ENCODE data around the gene DYNC2H1. TPM values are rescaled to one million over a fixed set of nuclear protein-coding genes. Genes with fewer than 3 reads are reported as not detected.

Gene DYNC2H1
- total and polyA plus RNA-seq, 8 donors, result 1.2 to 63.7 (median 14.4) TPM

DNA sequence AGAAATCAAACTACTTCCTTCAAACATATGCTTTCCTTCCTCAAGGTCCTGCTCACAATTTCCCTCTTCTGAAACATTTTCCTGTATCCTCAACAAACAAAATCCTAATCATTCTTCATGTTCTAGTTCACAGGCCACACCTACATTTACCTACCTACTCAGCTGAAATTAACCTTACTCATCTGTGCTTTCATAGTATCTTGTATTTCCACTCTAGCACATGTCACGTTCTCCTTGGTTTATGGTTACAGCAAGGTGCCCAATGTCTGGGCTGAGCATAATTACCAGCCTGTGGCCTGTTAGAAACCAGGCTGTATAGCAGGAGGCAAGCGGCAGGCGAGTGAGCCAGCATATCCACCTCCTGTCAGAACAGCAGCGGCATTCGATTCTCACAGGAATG lies 30.5 kb upstream of the DYNC2H1 start:
- 90 to 98% (median 95%) methylated on average over 5 of the region's 5 CpGs for WGBS, 5 donors
- Histone ChIP-seq H3K4me1 (no peaks in the 10 kb centered on the region), H3K9me3 (no peaks in the 10 kb centered on the region), H3K4me3 (no peak overlapping the region), H3K36me3 (peaks cover 23 to 88% (median 85%) of the 10 kb centered on the region in 4 donors), H3K27ac (no peak overlapping the region), H3K27me3 (no peaks in the 10 kb centered on the region)
- DNase-seq, result no peak
- intact Hi-C loops (cut with DNase I; ENCODE audit: low total_unique reads), result no loop called here
- TF ChIP-seq POLR2A (IDR thresholded peaks at IDR 0.05), result no peak
- TF ChIP-seq POLR2AphosphoS5 (IDR thresholded peaks at IDR 0.05), result no peak
- TF ChIP-seq EP300 (IDR thresholded peaks at IDR 0.05), result no peak
- TF ChIP-seq, protein P1, sequence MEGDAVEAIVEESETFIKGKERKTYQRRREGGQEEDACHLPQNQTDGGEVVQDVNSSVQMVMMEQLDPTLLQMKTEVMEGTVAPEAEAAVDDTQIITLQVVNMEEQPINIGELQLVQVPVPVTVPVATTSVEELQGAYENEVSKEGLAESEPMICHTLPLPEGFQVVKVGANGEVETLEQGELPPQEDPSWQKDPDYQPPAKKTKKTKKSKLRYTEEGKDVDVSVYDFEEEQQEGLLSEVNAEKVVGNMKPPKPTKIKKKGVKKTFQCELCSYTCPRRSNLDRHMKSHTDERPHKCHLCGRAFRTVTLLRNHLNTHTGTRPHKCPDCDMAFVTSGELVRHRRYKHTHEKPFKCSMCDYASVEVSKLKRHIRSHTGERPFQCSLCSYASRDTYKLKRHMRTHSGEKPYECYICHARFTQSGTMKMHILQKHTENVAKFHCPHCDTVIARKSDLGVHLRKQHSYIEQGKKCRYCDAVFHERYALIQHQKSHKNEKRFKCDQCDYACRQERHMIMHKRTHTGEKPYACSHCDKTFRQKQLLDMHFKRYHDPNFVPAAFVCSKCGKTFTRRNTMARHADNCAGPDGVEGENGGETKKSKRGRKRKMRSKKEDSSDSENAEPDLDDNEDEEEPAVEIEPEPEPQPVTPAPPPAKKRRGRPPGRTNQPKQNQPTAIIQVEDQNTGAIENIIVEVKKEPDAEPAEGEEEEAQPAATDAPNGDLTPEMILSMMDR (IDR thresholded peaks at IDR 0.05), result no peak

DNA sequence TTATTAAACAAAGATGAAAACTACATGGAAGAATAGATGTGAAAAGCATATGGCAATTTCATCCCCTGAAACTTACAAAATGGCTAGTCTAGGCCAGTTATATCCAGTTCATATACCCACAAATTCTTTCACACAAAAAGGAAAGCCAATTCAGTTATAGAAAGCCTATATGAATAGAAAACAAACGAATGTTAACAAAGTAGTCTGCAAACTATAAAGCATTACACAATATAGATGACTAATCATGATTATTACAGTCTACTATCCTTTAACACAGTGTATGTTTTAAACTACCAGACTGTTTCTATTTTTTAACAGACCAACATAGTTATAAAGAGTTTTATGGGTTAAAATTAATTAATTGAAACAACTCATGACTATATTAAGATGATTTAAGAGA lies 29.4 kb upstream of the DYNC2H1 start:
- WGBS, 5 donors, result 47 to 74% (median 63%) methylated on average over 1 of the region's 1 CpG
- intact Hi-C loops (cut with DNase I; ENCODE audit: low total_unique reads), result no loop called here
- H3K27me3 ChIP-seq, result no peaks in the 10 kb centered on the region
- DNase-seq, result no peak
- no peaks in the 10 kb centered on the region for H3K9me3 ChIP-seq
- no peak for TF ChIP-seq POLR2AphosphoS5 (IDR thresholded peaks at IDR 0.05)
- no peak for TF ChIP-seq POLR2A (IDR thresholded peaks at IDR 0.05)
- TF ChIP-seq, protein P1 (IDR thresholded peaks at IDR 0.05), result no peak
- no peak for TF ChIP-seq EP300 (IDR thresholded peaks at IDR 0.05)
- H3K4me1 ChIP-seq, result peaks cover 0 to under 1% (median 0%) of the 10 kb centered on the region in 4 donors
- H3K36me3 ChIP-seq, result peaks cover 23 to 86% (median 81%) of the 10 kb centered on the region in 4 donors
- H3K4me3 ChIP-seq, result no peak overlapping the region
- no peak overlapping the region for H3K27ac ChIP-seq

DNA sequence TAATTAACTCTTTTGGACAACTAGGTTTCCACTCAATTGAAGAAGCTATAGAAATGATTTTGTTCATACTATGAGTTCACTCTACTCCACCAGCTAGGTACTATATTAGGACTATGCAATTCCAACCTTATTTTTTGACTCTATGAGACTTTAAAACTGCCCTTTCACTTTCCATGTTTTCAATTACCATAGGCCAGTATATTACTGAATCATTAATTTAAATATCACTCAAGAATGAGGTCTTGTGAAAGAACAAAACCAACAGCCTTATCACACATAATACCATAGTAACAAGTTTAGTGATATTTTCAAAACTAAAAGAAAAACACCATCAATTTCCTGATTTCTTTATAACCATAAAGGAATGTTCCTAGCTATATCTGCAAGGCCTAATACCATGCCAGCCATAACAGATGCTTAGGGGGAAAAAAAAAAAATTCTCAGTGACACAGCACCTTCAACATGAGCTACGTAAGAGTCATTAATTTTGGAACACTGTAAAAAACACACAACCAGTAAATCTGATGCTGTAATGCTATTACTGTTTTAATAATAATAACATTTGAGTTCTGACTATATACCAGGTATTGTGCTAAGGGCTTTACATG lies 23.4 kb upstream of the DYNC2H1 start:
- no peak overlapping the region for H3K4me3 ChIP-seq
- peaks cover under 1 to 36% (median 33%) of the 10 kb centered on the region in 4 donors for H3K36me3 ChIP-seq
- H3K9me3 ChIP-seq, result no peaks in the 10 kb centered on the region
- peaks cover 5 to 48% (median 26%) of the 10 kb centered on the region in 4 donors for H3K4me1 ChIP-seq
- H3K27me3 ChIP-seq, result no peaks in the 10 kb centered on the region
- DNase-seq, result peak in 1 of 2 donors; percentile 7
- no peak overlapping the region for H3K27ac ChIP-seq
- no peak for TF ChIP-seq POLR2AphosphoS5 (IDR thresholded peaks at IDR 0.05)
- TF ChIP-seq POLR2A (IDR thresholded peaks at IDR 0.05), result no peak
- TF ChIP-seq EP300 (IDR thresholded peaks at IDR 0.05), result no peak
- intact Hi-C loops (cut with DNase I; ENCODE audit: low total_unique reads), result no loop called here
- 79 to 89% (median 87%) methylated on average over 1 of the region's 1 CpG for WGBS, 5 donors

DNA sequence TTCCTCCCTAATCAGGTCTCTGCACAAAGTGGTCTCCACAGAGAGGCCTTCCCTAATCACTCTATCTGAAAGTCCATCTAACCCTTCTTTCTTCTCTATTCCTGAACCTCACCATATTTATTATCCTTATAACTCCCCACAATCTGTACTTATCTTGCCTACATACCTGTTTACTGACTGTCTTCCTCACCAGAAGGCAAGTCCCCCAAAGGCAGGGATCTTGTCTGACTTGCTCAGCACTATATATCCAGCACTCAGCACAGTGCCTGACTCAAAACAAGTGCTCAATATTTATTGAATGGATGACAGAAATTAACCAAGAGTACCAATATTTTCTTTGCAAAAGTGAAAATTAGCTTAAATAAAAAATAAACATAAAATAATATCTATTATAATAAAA lies 22.8 kb upstream of the DYNC2H1 start:
- Histone ChIP-seq H3K27me3 (no peaks in the 10 kb centered on the region), H3K4me1 (peaks cover 8 to 53% (median 30%) of the 10 kb centered on the region in 4 donors), H3K27ac (no peak overlapping the region), H3K9me3 (no peaks in the 10 kb centered on the region), H3K4me3 (no peak overlapping the region), H3K36me3 (peaks cover 0 to 30% (median 29%) of the 10 kb centered on the region in 4 donors)
- intact Hi-C loops (cut with DNase I; ENCODE audit: low total_unique reads), result no loop called here
- DNase-seq, result no peak
- TF ChIP-seq EP300 (IDR thresholded peaks at IDR 0.05), result no peak
- TF ChIP-seq, protein P1 (IDR thresholded peaks at IDR 0.05), result no peak
- TF ChIP-seq POLR2AphosphoS5 (IDR thresholded peaks at IDR 0.05), result no peak
- no peak for TF ChIP-seq POLR2A (IDR thresholded peaks at IDR 0.05)
